GM12891 (cell line): ENCODE results near the gene ANKRD45. TPM values are rescaled to one million over a fixed set of nuclear protein-coding genes. Genes with fewer than 3 reads are reported as not detected.
"Not testable (repeated sequence)": the region's sequence is repeated elsewhere in the genome, so short reads cannot be mapped to it uniquely, and the experiment has no call there.

Experiments
- DNase-seq: peaks from one replicate; pipeline ENCODE4 v3.0.0; 2011; ENCODE audit warnings: low spot score; ENCODE audit not compliant: insufficient read length
- FAIRE-seq: peaks from 2 replicates; lab custom pipeline; 2011; peaks lifted over from hg19 to GRCh38; lab: Jason Lieb, UNC
- PAX5 ChIP-seq: IDR thresholded peaks from 2 replicates; pipeline ENCODE4 v1.6.1; 2011; ENCODE audit warnings: low read length, moderate library complexity, mild to moderate bottlenecking; ENCODE audit not compliant: insufficient read depth, severe bottlenecking
- POLR2A ChIP-seq: IDR thresholded peaks from 2 replicates; pipeline ENCODE4 v1.6.1; 2011; ENCODE audit warnings: low read depth, low read length, control low read depth
- POLR2AphosphoS5 ChIP-seq: IDR thresholded peaks from 2 replicates; pipeline ENCODE4 v1.6.1; 2011; ENCODE audit warnings: low read depth, low read length, control low read depth
- POU2F2 ChIP-seq: IDR thresholded peaks from 2 replicates; pipeline ENCODE4 v1.6.1; 2011; ENCODE audit warnings: low read depth, mild to moderate bottlenecking, control low read depth, low read length, moderate library complexity
- SPI1 ChIP-seq: IDR thresholded peaks from 2 replicates; pipeline ENCODE4 v1.6.1; 2011; ENCODE audit warnings: low read depth, low read length, control low read depth
- TAF1 ChIP-seq: IDR thresholded peaks from 2 replicates; pipeline ENCODE4 v1.6.1; 2011; ENCODE audit warnings: low read depth, low read length, control low read depth
- polyA plus RNA-seq: library from polyadenylated mRNA; unstranded; fragments of >200 nt; gene quantifications from one replicate; pipeline ENCODE4 v1.2.1, GENCODE V29; 2012; ENCODE audit warnings: low read depth, missing spikeins, inconsistent platforms; ENCODE audit not compliant: missing spikeins

The ANKRD45 gene, protein sequence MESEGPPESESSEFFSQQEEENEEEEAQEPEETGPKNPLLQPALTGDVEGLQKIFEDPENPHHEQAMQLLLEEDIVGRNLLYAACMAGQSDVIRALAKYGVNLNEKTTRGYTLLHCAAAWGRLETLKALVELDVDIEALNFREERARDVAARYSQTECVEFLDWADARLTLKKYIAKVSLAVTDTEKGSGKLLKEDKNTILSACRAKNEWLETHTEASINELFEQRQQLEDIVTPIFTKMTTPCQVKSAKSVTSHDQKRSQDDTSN
- not detected for polyA plus RNA-seq

DNA sequence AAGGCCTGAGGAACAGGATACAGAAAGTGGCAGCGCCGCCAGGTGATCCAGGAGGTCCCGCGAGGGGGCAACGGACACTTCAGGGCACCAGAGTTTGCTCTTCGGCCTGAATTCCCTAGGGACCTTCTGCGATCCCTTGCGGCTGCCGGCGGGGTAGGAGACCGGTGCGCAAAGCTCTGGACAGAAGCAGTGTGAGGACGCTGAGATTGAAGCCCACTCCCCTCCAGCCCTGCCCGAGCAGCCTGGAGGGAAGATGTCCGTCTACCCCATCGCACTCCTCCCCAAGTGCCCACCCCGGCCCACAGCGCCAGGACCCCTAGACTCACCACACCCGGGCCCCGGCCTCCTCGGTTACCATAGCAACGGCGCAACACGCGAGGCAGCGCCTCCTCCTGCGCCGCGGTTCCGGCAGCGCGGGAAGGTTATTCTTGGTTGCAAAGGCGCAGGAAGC is at the start of gene ANKRD45:
TSS of gene ANKRD45 (minus strand) at position 361 of the 451 bp plus-strand sequence. CDS start 10,433 bp downstream, outside the sequence.
- FAIRE-seq (no peak), DNase-seq (peak; percentile 10)

DNA sequence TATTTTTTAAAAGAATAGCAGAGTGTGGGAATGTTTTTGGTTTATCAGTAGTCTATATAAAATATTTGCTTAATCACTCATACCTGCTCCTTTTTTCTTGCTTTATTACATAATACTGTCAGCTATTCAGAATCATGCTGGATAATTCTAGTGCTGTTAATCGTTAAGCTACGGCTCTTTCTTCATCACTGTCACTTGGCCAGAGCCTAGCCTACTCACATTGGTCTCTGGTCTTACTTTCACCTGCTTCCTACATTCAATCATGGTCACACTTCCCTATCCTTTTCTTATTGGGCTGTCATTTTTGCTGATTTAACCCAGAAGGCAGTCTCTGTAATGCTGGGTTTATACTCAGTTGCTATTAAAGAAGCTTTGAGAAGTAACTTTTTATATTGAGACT is 47.6 kb upstream of the ANKRD45 start:
- DNase-seq (no peak), FAIRE-seq (no peak)
- TF ChIP-seq POLR2AphosphoS5: no peak
- no peak for TF ChIP-seq SPI1
- TF ChIP-seq POU2F2: no peak
- no peak for TF ChIP-seq PAX5
- TF ChIP-seq POLR2A: no peak
- no peak for TF ChIP-seq TAF1

More for the DNA sequence above, at the start of gene ANKRD45:
- no peak for TF ChIP-seq POLR2A
- no peak for TF ChIP-seq POLR2AphosphoS5
- no peak for TF ChIP-seq SPI1
- TF ChIP-seq POU2F2: no peak
- no peak for TF ChIP-seq TAF1
- no peak for TF ChIP-seq PAX5

DNA sequence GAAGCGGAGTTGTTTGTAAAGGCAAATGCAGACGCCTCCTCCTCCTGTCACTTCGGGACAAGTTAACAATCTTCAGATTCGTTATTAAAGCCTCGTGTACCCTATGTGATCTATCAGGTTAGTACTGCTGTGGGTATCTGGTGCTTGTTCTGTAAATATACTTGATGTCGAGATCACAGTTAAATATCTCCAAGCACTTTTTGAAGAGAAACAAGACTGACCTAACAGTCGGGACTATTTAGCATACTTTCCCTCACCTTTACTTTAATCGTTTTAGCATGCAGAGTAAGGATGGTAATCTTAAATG is 45.8 kb upstream of the ANKRD45 start:
- DNase-seq: no peak
- FAIRE-seq: no peak
- TF ChIP-seq POLR2A: no peak
- no peak for TF ChIP-seq POU2F2
- TF ChIP-seq TAF1: no peak
- no peak for TF ChIP-seq SPI1
- no peak for TF ChIP-seq PAX5
- TF ChIP-seq POLR2AphosphoS5: no peak

DNA sequence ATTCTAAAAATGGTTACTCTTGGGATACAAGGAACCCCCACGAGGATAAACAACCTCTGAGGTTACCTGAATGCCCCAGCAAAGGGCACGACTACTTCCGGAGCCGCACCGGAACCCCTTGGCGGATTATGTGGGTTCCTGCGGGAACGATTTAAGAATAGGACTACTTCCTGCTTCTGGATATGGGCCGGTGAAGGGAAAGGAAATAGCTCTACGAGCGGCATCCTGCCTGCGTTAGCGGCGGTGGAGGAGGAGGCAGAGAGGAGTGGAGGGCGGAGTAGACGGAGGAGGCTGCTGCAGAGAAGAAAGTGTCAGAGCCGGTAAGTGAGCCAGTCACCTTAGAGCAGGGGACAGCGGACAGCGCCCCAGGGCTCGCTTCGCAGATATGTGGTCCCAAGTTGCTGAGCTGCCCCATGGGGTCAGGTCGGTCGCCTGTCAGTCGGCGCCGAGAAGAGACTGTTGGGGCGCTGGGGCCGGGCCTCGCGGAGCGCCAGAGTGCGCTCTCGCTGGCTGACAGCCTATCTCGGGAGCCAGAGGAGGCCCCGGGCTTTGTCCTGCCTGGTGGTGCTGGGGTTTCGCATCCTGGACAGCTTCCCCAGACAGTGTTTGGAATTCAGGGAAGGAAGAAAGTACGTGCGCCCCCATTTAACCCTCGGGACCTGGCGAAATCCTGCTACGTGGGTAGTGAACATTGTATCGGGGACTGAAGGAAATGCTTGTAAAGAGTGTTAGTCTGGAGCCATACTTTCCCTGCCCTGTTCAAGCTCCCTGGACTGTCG is 45.3 kb upstream of the ANKRD45 start, which contains the start of gene KLHL20:
TSS of gene KLHL20 (plus strand) at position 223 of the 779 bp plus-strand sequence. CDS start 1,063 bp downstream, outside the sequence.
- TF ChIP-seq SPI1 (no peak), POLR2AphosphoS5 (peak; percentile 87), PAX5 (no peak), TAF1 (peak; percentile 88), POU2F2 (peak; percentile 67; the same call in 1 of the 2 replicates), POLR2A (peak; percentile 87)
- peak; percentile 56 for DNase-seq
- peak; percentile 97 for FAIRE-seq

DNA sequence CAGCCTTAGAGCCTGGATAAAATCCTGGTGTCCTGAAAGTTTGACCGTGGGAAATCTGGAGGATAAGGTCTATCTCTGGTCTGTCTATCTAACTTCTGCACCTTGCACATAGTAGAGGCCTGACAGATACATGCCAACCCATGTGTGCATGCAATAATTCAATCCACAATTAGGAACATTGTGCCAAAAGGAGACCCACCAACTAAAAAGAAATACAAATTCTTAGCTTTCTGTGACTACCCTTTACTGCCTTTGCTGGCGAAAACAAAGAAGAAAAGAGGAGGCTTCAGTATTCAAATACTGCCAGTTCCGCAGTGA is 44.7 kb upstream of the ANKRD45 start:
- FAIRE-seq (no peak), DNase-seq (no peak)
- no peak for TF ChIP-seq PAX5

DNA sequence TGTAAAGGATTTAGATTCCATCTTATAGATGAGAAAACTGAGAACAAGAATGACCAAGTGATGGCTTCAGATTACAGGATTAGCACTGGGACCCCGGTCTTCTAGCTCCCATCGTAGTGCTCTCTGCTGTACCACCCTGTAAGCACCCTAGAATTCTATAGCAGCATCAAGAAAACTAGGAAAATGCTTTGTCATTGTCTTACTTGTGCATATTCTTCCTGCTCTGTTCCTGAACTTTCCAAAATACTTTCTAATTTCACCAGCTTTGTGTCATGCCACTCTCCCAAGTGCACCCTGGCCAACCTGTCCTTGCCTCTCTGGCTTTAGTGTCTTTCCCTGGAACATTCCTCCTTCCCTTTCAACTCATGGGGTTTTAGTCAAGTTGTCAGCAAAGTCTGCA is 39.1 kb upstream of the ANKRD45 start:
- no peak for TF ChIP-seq SPI1
- TF ChIP-seq TAF1: no peak
- no peak for DNase-seq
- FAIRE-seq: no peak

DNA sequence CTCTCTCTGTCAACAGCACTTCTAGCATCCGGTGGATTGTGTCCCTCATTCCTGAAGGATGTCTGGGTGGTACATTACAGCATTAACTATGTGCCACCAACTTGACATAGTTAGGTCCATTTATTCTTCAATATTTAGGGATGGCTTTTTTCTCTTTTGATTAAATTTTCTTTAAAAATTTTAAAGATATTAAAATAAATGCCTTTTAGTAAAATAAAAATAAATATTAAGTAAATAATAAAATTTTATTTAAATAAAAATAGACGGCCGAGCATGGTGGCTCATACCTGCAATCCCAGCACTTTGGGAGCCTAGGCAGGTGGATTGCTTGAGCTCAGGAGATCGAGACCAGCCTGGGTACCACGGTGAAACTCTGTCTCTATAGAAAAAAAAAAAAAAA is 35.5 kb upstream of the ANKRD45 start:
- DNase-seq (no peak), FAIRE-seq (no peak)
- TF ChIP-seq POLR2A: no peak
- TF ChIP-seq SPI1: no peak
- TF ChIP-seq TAF1: no peak
- TF ChIP-seq POU2F2: no peak

DNA sequence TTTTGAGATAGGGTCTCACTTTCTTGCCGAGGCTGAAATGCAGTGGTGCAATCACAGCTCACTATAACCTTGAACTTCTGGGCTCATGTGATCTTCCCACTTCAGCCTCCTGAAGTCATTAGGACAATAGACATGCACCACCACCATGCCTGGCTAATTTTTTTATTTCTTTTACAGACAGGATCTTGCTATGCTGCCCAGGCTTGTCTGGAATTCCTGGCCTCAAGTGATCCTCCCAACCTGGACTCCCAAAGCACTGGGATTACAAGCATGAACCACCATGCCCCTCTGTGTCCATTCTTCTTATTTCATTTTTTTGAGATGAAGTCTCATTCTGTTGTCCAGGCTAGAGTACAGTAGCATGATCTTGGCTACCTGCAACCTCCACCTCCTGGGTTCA is 33.1 kb upstream of the ANKRD45 start:
- no peak for FAIRE-seq
- DNase-seq: no peak
- no peak for TF ChIP-seq TAF1
- no peak for TF ChIP-seq POLR2AphosphoS5
- no peak for TF ChIP-seq SPI1
- TF ChIP-seq POU2F2: no peak
- TF ChIP-seq PAX5: no peak
- no peak for TF ChIP-seq POLR2A

DNA sequence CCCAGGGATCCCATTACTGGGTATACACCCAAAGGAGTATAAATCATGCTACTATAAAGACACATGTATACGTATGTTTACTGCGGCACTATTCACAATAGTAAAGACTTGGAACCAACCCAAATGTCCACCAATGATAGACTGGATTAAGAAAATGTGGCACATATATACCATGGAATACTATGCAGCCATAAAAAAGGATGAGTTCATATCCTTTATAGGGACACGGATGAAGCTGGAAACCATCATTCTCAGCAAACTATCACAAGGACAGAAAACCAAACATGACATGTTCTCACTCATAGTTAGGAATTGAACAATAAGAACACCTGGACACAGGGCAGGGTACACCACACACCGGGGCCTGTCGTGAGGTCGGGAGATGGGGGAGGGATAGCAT is 31.6 kb upstream of the ANKRD45 start:
- DNase-seq, FAIRE-seq: not testable (repeated sequence)

DNA sequence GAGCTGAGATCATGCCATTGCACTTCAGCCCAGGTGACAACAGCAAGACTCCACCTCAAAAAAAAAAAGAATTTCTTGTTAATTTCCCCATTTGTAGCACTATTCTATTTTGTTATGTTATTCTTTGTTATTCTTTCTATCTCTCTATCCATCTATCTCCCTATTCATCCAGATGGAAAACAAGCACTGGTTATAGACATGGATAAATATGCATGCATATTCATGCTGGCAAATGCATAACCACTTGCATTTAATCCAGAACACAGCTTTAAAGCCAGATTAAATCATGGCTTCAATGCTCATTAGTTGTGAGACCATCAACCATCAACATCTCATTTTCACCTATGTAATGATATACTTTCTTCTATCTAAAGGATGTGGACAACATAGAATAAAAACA is 23.6 kb upstream of the ANKRD45 start:
- no peak for DNase-seq
- no peak for FAIRE-seq
- TF ChIP-seq POLR2AphosphoS5 (no peak), PAX5 (no peak), SPI1 (no peak), POU2F2 (no peak)

DNA sequence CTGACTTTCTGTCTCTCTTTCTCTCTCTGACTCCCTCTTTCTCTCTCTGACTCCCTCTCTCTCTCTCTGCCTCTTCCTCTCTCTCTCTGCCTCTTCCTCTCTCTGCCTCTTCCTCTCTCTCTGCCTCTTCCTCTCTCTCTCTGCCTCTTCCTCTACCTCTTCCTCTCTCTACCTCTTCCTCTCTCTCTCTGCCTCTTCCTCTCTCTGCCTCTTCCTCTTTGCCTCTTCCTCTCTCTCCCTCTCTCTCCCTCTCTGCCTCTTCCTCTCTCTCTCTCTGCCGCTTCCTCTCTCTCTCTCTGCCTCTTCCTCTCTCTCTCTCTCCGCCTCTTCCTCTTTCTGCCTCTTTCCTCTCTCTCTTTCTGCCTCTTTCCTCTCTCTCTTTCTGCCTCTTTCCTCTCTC is 18.6 kb upstream of the ANKRD45 start:
- TF ChIP-seq PAX5 (no peak), POLR2A (no peak), TAF1 (no peak), SPI1 (no peak), POU2F2 (no peak), POLR2AphosphoS5 (no peak)
- FAIRE-seq (no peak), DNase-seq (no peak)

DNA sequence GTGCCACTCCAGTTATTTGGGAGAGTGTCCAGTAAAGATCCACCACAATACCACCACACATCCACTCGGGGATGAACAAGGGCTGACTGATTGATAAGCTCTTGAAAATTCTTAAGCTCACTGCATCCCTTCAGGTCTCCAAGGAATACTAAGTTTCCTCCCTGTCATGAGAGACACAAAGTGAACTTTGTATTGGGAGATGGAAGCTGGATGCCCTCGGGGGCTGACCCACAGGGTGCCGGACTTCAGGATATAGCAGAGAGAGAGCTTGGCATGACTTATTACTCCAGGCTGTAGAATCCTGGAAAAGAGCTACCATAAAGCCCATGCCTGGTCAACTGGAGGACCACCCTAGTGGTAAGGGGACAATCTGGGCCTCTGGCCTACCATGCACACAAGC is 15.5 kb upstream of the ANKRD45 start:
- DNase-seq, FAIRE-seq: not testable (repeated sequence)

DNA sequence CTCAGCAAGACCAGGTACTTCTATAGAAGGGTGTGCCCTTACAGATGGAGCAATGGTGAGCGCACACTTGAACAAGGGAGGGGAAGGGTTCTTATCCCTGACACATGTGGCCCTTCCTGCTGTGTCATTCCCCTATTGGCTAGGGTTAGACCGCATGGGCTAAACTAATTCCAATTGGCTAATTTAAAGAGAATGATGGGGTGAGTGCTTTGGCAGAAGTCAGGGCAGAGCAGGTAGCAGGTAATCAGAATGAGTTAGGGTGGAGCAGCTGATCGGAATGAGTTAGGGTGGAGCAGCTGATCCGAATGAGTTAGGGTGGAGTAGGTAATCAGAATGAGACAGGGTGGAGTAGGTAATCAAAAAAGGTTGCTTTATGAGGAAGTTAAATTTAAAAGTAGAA is 14.2 kb upstream of the ANKRD45 start:
- not testable (repeated sequence) for DNase-seq, FAIRE-seq
